ENCODE measurements around the gene ZNF280B.
"Not testable (repeated sequence)": the region's sequence is repeated elsewhere in the genome, so short reads cannot be mapped to it uniquely, and the experiment has no call there.

The ZNF280B gene

GRCh38 chr22:22521631-22522030, 13.1 kb upstream of the ZNF280B start:
- DNase-seq (no peak), ATAC-seq (no peak)
- H3K4me3 Mint-ChIP-seq = no peak overlapping the region
- no peaks in the 10 kb centered on the region for H3K4me1 Mint-ChIP-seq
- H3K27me3 Mint-ChIP-seq = peaks cover 29% of the 10 kb centered on the region
- H3K27ac Mint-ChIP-seq = peak overlapping the region in 1 of 2 donors; percentile 89
- H3K9me3 Mint-ChIP-seq = no peaks in the 10 kb centered on the region

- peaks cover 35% of the 10 kb centered on the region for H3K27me3 Mint-ChIP-seq
- H3K4me3 Mint-ChIP-seq = no peak overlapping the region
- ATAC-seq = no peak
Observed at GRCh38 chr22:22520667-22521602, 12.4 kb upstream of the ZNF280B start.

GRCh38 chr22:22520020-22520656, 11.6 kb upstream of the ZNF280B start, which contains the start of gene ZNF280A:
ZNF280A (minus strand) TSS chr22:22520270; CDS start chr22:22515630, 4,640 bp downstream.
- H3K4me1 Mint-ChIP-seq = no peaks in the 10 kb centered on the region
- H3K4me3 Mint-ChIP-seq = no peak within 1 kb of the TSS
- no peak for DNase-seq
- H3K9me3 Mint-ChIP-seq = no peaks in the 10 kb centered on the region
- peaks cover 36% of the 10 kb centered on the region for H3K27me3 Mint-ChIP-seq
- peak within 1 kb of the TSS in 1 of 2 donors; percentile 74 for H3K27ac Mint-ChIP-seq
- ATAC-seq = no peak

More at GRCh38 chr22:22520667-22521602, 12.4 kb upstream of the ZNF280B start:
- Mint-ChIP-seq H3K9me3 (no peaks in the 10 kb centered on the region), H3K4me1 (no peaks in the 10 kb centered on the region), H3K27ac (no peak overlapping the region)
- no peak for DNase-seq

GRCh38 chr22:22519591-22519990, 11.0 kb upstream of the ZNF280B start:
- ATAC-seq (no peak), DNase-seq (no peak)
- no peak overlapping the region for H3K27ac Mint-ChIP-seq
- H3K9me3 Mint-ChIP-seq = no peaks in the 10 kb centered on the region
- no peaks in the 10 kb centered on the region for H3K4me1 Mint-ChIP-seq
- peaks cover 37% of the 10 kb centered on the region for H3K27me3 Mint-ChIP-seq
- no peak overlapping the region for H3K4me3 Mint-ChIP-seq

GRCh38 chr22:22516992-22517391, 8.4 kb upstream of the ZNF280B start:
- no peak overlapping the region for H3K4me3 Mint-ChIP-seq
- DNase-seq = no peak
- H3K27ac Mint-ChIP-seq = no peak overlapping the region
- peaks cover 37% of the 10 kb centered on the region for H3K27me3 Mint-ChIP-seq
- H3K4me1 Mint-ChIP-seq = no peaks in the 10 kb centered on the region
- ATAC-seq = no peak
- H3K9me3 Mint-ChIP-seq = no peaks in the 10 kb centered on the region

- Mint-ChIP-seq H3K4me3 (no peak overlapping the region), H3K27me3 (peaks cover 38% of the 10 kb centered on the region), H3K9me3 (no peaks in the 10 kb centered on the region), H3K27ac (no peak overlapping the region), H3K4me1 (no peaks in the 10 kb centered on the region)
- ATAC-seq (no peak), DNase-seq (no peak)
Observed at GRCh38 chr22:22515890-22516289, 7.3 kb upstream of the ZNF280B start.

- H3K27ac Mint-ChIP-seq, H3K9me3 Mint-ChIP-seq, DNase-seq, H3K4me3 Mint-ChIP-seq, ATAC-seq, H3K4me1 Mint-ChIP-seq: not testable (repeated sequence)
- H3K27me3 Mint-ChIP-seq = peaks cover 38% of the 10 kb centered on the region
Observed at GRCh38 chr22:22514431-22514830, 5.9 kb upstream of the ZNF280B start.

GRCh38 chr22:22513619-22514018, 5.1 kb upstream of the ZNF280B start:
- no peak for DNase-seq
- ATAC-seq = no peak
- no peak overlapping the region for H3K4me3 Mint-ChIP-seq
- peaks cover 4 to 8% of the 10 kb centered on the region in 2 donors for H3K9me3 Mint-ChIP-seq
- H3K27me3 Mint-ChIP-seq = peaks cover 38% of the 10 kb centered on the region
- H3K27ac Mint-ChIP-seq = no peak overlapping the region
- peaks cover 4% of the 10 kb centered on the region for H3K4me1 Mint-ChIP-seq

GRCh38 chr22:22512951-22513350, 4.4 kb upstream of the ZNF280B start:
- DNase-seq (no peak), ATAC-seq (no peak)
- Mint-ChIP-seq H3K9me3 (peaks cover 4 to 8% of the 10 kb centered on the region in 2 donors), H3K27me3 (peaks cover 38% of the 10 kb centered on the region), H3K4me1 (peaks cover 7% of the 10 kb centered on the region), H3K4me3 (no peak overlapping the region), H3K27ac (no peak overlapping the region)

- DNase-seq, H3K9me3 Mint-ChIP-seq, ATAC-seq, H3K4me3 Mint-ChIP-seq, H3K27ac Mint-ChIP-seq: not testable (repeated sequence)
- Mint-ChIP-seq H3K4me1 (peaks cover 16% of the 10 kb centered on the region), H3K27me3 (peaks cover 25% of the 10 kb centered on the region)
Observed at GRCh38 chr22:22510833-22511232, 2.3 kb upstream of the ZNF280B start.

GRCh38 chr22:22509912-22510311, 1.4 kb upstream of the ZNF280B start:
- not testable (repeated sequence) for DNase-seq, H3K9me3 Mint-ChIP-seq, ATAC-seq, H3K27ac Mint-ChIP-seq, H3K4me3 Mint-ChIP-seq
- H3K4me1 Mint-ChIP-seq = peaks cover 17% of the 10 kb centered on the region
- H3K27me3 Mint-ChIP-seq = peaks cover 16% of the 10 kb centered on the region

GRCh38 chr22:22507743-22508273, 734 bp downstream of the ZNF280B start:
- Mint-ChIP-seq H3K4me3 (peak overlapping the region; percentile 81 to 89), H3K9me3 (peaks cover 4 to 8% of the 10 kb centered on the region in 2 donors), H3K27me3 (peaks cover 10% of the 10 kb centered on the region), H3K4me1 (peaks cover 20% of the 10 kb centered on the region), H3K27ac (peak overlapping the region; percentile 86 to 90)
- DNase-seq (no peak), ATAC-seq (peak; percentile 13)

GRCh38 chr22:22506736-22507135, 1.8 kb downstream of the ZNF280B start:
- H3K27me3 Mint-ChIP-seq = no peaks in the 10 kb centered on the region
- no peak overlapping the region for H3K27ac Mint-ChIP-seq
- H3K9me3 Mint-ChIP-seq = peaks cover 4 to 8% of the 10 kb centered on the region in 2 donors
- DNase-seq = no peak
- H3K4me3 Mint-ChIP-seq = no peak overlapping the region
- no peak for ATAC-seq
- peaks cover 20% of the 10 kb centered on the region for H3K4me1 Mint-ChIP-seq

GRCh38 chr22:22498267-22498666, 10.3 kb downstream of the ZNF280B start:
- Mint-ChIP-seq H3K4me3 (no peak overlapping the region), H3K9me3 (no peaks in the 10 kb centered on the region)

GRCh38 chr22:22491589-22491988, 17.0 kb downstream of the ZNF280B start:
- H3K27me3 Mint-ChIP-seq, H3K4me3 Mint-ChIP-seq, ATAC-seq, H3K9me3 Mint-ChIP-seq, H3K4me1 Mint-ChIP-seq, H3K27ac Mint-ChIP-seq, DNase-seq: not testable (repeated sequence)

More at GRCh38 chr22:22498267-22498666, 10.3 kb downstream of the ZNF280B start:
- Mint-ChIP-seq H3K4me1 (no peaks in the 10 kb centered on the region), H3K27me3 (no peaks in the 10 kb centered on the region), H3K27ac (no peak overlapping the region)
- DNase-seq (no peak), ATAC-seq (no peak)

GRCh38 chr22:22488736-22489135, 19.8 kb downstream of the ZNF280B start:
- Mint-ChIP-seq H3K4me1 (no peaks in the 10 kb centered on the region), H3K27ac (peak overlapping the region in 1 of 2 donors; percentile 28), H3K27me3 (no peaks in the 10 kb centered on the region), H3K9me3 (no peaks in the 10 kb centered on the region), H3K4me3 (no peak overlapping the region)
- DNase-seq (no peak), ATAC-seq (no peak)
